Natural killer cell (primary cell): ENCODE measurements around the gene LAMA5. TPM values are rescaled to one million over a fixed set of nuclear protein-coding genes. Genes with fewer than 3 reads are reported as not detected.
"Not testable (repeated sequence)": the region's sequence is repeated elsewhere in the genome, so short reads cannot be mapped to it uniquely, and the experiment has no call there.

Experiments
- ATAC-seq, 3 donors: fragments of 150-1000 bp in 2 of 3; fragments of 200-7000 bp in 1 of 3; cut with Tn5 transposase; 1 replicate in 1 of 3; 2 replicates in 2 of 3; pipeline ENCODE4 v1.10.0; 2021; ENCODE audit warnings: mild to moderate bottlenecking in 2 of 3, moderate library complexity in 2 of 3
- DNase-seq, 2 donors: peaks; one replicate each; pipeline versions ENCODE4 v3.0.0 to v3.0.0-alpha.2; 2013 to 2021; ENCODE audit warnings: mixed read lengths in 1 of 2
- H3K27ac ChIP-seq: one replicate; pipeline ENCODE4 v1.5.1; 2013; ENCODE audit warnings: mild to moderate bottlenecking, low read length
- H3K27me3 ChIP-seq: one replicate; pipeline ENCODE4 v1.6.1; 2013; ENCODE audit warnings: low read length; ENCODE audit not compliant: control insufficient read depth, insufficient read depth
- H3K36me3 ChIP-seq: one replicate; pipeline ENCODE4 v1.6.1; 2013; ENCODE audit warnings: low read length; ENCODE audit not compliant: control insufficient read depth, insufficient read depth
- H3K4me1 ChIP-seq: one replicate; pipeline ENCODE4 v1.6.1; 2013; ENCODE audit warnings: low read length; ENCODE audit not compliant: control insufficient read depth, insufficient read depth
- H3K4me3 ChIP-seq: one replicate; pipeline ENCODE4 v1.5.1; 2013; ENCODE audit warnings: low read length
- H3K9me3 ChIP-seq: one replicate; pipeline ENCODE4 v1.6.1; 2013; ENCODE audit warnings: low read length; ENCODE audit not compliant: control insufficient read depth, insufficient read depth
- H3K27ac Mint-ChIP-seq, 2 donors: one replicate each; pipeline ENCODE4 v1.8.0; 2022; ENCODE audit warnings: mild to moderate bottlenecking in 2 of 2, mixed read lengths in 2 of 2, moderate library complexity in 1 of 2
- H3K27me3 Mint-ChIP-seq, 2 donors: one replicate each; pipeline ENCODE4 v1.8.0; 2022; ENCODE audit warnings: low read depth in 2 of 2, mixed read lengths in 2 of 2
- H3K36me3 Mint-ChIP-seq: one replicate; pipeline ENCODE4 v1.8.0; 2022; ENCODE audit warnings: mixed read lengths
- H3K4me1 Mint-ChIP-seq, 2 donors: one replicate each; pipeline ENCODE4 v1.8.0; 2022; ENCODE audit warnings: mixed read lengths in 2 of 2
- H3K4me3 Mint-ChIP-seq: one replicate; pipeline ENCODE4 v1.8.0; 2022; ENCODE audit warnings: mild to moderate bottlenecking, moderate library complexity, mixed read lengths
- H3K9me3 Mint-ChIP-seq, 2 donors: one replicate each; pipeline ENCODE4 v1.8.0; 2022; ENCODE audit warnings: mixed read lengths in 2 of 2
- WGBS: methylation state at CpG from one replicate; pipeline ENCODE4 v1.1.7; 2013; ENCODE audit warnings: missing lambda C conversion rate; ENCODE audit not compliant: insufficient coverage; 5-methylcytosine and 5-hydroxymethylcytosine counted together
- intact Hi-C: fragments of 100-400 bp; cut with micrococcal nuclease; formaldehyde crosslinking; loops from one replicate; pipeline ENCODE4 v1.14.2; 2022
- total RNA-seq, 4 donors: library from RNA; stranded (reverse); fragments of 120-200 nt in 1 of 4; gene quantifications; one replicate each; pipeline versions ENCODE4 v1.2.3 to v1.2.4, GENCODE V29; 2013 to 2022
- TF ChIP-seq, protein P1 (sequence below): fragments of 200-600 bp; IDR thresholded peaks from one replicate; pipeline ENCODE4 v1.8.0; 2022; ENCODE audit warnings: antibody characterized with exemption

LAMA5 gene
- total RNA-seq, 3 donors from 2014 or later (not counting 1 experiment from before 2014, with no cell fraction given), result 1.0 to 4.3 (median 1.4) TPM

GRCh38 chr20:62376112-62377063, 9.3 kb upstream of the LAMA5 start:
- Mint-ChIP-seq H3K9me3 (no peaks in the 10 kb centered on the region), H3K27me3 (peaks cover 0 to 10% of the 10 kb centered on the region in 2 donors), H3K36me3 (no peaks in the 10 kb centered on the region), H3K4me3 (no peak overlapping the region), H3K27ac (no peak overlapping the region), H3K4me1 (no peaks in the 10 kb centered on the region)
- Histone ChIP-seq H3K36me3 (no peaks in the 10 kb centered on the region), H3K27ac (no peak overlapping the region), H3K4me3 (no peak overlapping the region), H3K4me1 (no peaks in the 10 kb centered on the region), H3K27me3 (no peaks in the 10 kb centered on the region), H3K9me3 (no peaks in the 10 kb centered on the region)
- TF ChIP-seq, protein P1, sequence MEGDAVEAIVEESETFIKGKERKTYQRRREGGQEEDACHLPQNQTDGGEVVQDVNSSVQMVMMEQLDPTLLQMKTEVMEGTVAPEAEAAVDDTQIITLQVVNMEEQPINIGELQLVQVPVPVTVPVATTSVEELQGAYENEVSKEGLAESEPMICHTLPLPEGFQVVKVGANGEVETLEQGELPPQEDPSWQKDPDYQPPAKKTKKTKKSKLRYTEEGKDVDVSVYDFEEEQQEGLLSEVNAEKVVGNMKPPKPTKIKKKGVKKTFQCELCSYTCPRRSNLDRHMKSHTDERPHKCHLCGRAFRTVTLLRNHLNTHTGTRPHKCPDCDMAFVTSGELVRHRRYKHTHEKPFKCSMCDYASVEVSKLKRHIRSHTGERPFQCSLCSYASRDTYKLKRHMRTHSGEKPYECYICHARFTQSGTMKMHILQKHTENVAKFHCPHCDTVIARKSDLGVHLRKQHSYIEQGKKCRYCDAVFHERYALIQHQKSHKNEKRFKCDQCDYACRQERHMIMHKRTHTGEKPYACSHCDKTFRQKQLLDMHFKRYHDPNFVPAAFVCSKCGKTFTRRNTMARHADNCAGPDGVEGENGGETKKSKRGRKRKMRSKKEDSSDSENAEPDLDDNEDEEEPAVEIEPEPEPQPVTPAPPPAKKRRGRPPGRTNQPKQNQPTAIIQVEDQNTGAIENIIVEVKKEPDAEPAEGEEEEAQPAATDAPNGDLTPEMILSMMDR, result no peak
- intact Hi-C loops, result no loop called here
- whole genome bisulfite sequencing, result 84% methylated on average over 26 of the region's 26 CpGs
- DNase-seq (no peak), ATAC-seq (no peak)

DNA sequence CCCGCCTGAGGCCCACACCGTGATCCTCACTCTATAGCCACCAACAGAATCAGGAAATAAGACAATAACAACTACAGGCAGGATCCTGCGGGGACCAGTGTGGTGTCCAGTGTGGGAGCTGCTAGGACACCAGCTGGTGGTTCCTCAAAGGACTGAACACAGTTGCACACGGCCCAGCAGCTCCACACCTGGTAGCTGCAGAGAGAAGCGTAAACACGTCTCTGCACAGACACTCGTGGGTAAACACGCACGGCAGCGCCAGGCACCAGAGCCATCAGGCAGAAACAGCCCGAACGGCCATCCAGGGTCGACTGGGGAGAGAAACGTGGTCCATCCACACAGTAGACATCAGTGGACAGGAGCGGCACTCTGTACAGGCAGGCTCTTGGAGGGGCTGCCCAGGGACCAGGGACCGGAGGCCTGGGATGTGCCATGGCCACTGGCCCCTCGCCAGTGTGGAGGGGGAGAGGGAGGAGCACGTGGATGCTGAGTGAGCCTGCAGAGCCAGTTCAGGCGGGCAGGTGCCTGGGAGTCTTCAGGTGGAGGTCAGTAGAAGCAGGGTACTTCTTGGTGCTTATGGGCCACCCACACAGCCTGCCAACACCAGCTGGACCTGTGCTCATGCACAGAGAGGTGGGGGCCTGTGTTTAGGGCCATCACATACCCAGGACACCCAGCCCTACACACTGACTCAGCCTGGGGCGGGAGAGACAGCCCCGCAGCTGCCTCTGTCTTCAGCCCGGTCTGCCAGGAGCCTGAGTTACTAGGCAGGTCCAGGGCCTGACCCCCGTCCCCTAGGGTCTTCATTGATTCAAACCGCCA, 7.4 kb upstream of the LAMA5 start:
- Mint-ChIP-seq H3K4me3 (no peak overlapping the region), H3K9me3 (no peaks in the 10 kb centered on the region), H3K27ac (no peak overlapping the region), H3K36me3 (no peaks in the 10 kb centered on the region), H3K27me3 (peaks cover 0 to 11% of the 10 kb centered on the region in 2 donors), H3K4me1 (no peaks in the 10 kb centered on the region)
- whole genome bisulfite sequencing, result 60% methylated on average over 23 of the region's 24 CpGs
- no peak overlapping the region for H3K4me3 ChIP-seq
- intact Hi-C loops, result no loop called here
- TF ChIP-seq, protein P1, result no peak
- ATAC-seq, result no peak
- no peaks in the 10 kb centered on the region for H3K36me3 ChIP-seq
- H3K4me1 ChIP-seq, result no peaks in the 10 kb centered on the region
- DNase-seq, result no peak
- H3K27me3 ChIP-seq, result peaks cover 3% of the 10 kb centered on the region
- no peak overlapping the region for H3K27ac ChIP-seq
- H3K9me3 ChIP-seq, result no peaks in the 10 kb centered on the region

GRCh38 chr20:62373631-62374179, 6.6 kb upstream of the LAMA5 start:
- H3K27ac Mint-ChIP-seq, H3K36me3 Mint-ChIP-seq, intact Hi-C loops, H3K4me1 Mint-ChIP-seq, H3K4me3 ChIP-seq, H3K4me1 ChIP-seq, H3K36me3 ChIP-seq, H3K4me3 Mint-ChIP-seq, H3K9me3 ChIP-seq, ATAC-seq, H3K27ac ChIP-seq, H3K27me3 ChIP-seq, DNase-seq, H3K9me3 Mint-ChIP-seq: not testable (repeated sequence)
- 87% methylated on average over 27 of the region's 40 CpGs for WGBS
- H3K27me3 Mint-ChIP-seq, result peaks cover 0 to 17% of the 10 kb centered on the region in 2 donors
